Right lobe of liver (tissue), 6 donors: ENCODE measurements around the gene BBS1. TPM values are rescaled to one million over a fixed set of nuclear protein-coding genes. Genes with fewer than 3 reads are reported as not detected.

Experiments
- ATAC-seq, 4 donors: fragments of 200-7000 bp; cut with Tn5 transposase; one replicate each; pipeline ENCODE4 v1.9.1; 2020; ENCODE audit warnings: mild to moderate bottlenecking in 4 of 4, moderate library complexity in 4 of 4
- DNase-seq, 3 donors: peaks; one replicate each; pipeline ENCODE4 v3.0.0-alpha.2; 2020
- H3K27ac ChIP-seq, 3 donors: fragments of 200-600 bp; one replicate each; pipeline ENCODE4 v1.8.0; 2022
- H3K27me3 ChIP-seq, 2 donors: fragments of 200-600 bp; one replicate each; pipeline ENCODE4 v1.8.0; 2022
- H3K36me3 ChIP-seq, 4 donors: fragments of 200-600 bp; sonication (generic) in 1 of 4; one replicate each; pipeline versions ENCODE4 v1.5.1 to v1.8.0; 2017 to 2022; ENCODE audit warnings: control low read depth in 1 of 4
- H3K4me1 ChIP-seq, 4 donors: fragments of 200-600 bp; sonication (generic) in 1 of 4; one replicate each; pipeline versions ENCODE4 v1.5.1 to v1.8.0; 2017 to 2022; ENCODE audit warnings: control low read depth in 1 of 4
- H3K4me3 ChIP-seq, 3 donors: fragments of 200-600 bp; one replicate each; pipeline ENCODE4 v1.8.0; 2022
- H3K9me3 ChIP-seq, 4 donors: fragments of 200-600 bp; sonication (generic) in 1 of 4; one replicate each; pipeline versions ENCODE4 v1.5.1 to v1.8.0; 2017 to 2022; ENCODE audit warnings: control low read depth in 1 of 4
- CTCF ChIP-seq, 4 donors: fragments of 200-600 bp in 3 of 4; fragments of 450-650 bp in 1 of 4; IDR thresholded peaks; one replicate each; pipeline versions ENCODE4 v1.5.1 to v1.8.0; 2016 to 2022; ENCODE audit warnings: antibody characterized with exemption in 4 of 4, mild to moderate bottlenecking in 2 of 4
- POLR2A ChIP-seq: fragments of 450-650 bp; IDR thresholded peaks from one replicate; pipeline ENCODE4 v1.6.1; 2017; ENCODE audit warnings: antibody characterized with exemption, mild to moderate bottlenecking
- WGBS: methylation state at CpG from one replicate; pipeline ENCODE4 v1.1.6; 2018; ENCODE audit warnings: low coverage, low lambda C conversion rate; ENCODE audit not compliant: insufficient coverage; ENCODE audit errors: missing lambda C conversion rate; 5-methylcytosine and 5-hydroxymethylcytosine counted together
- intact Hi-C, 2 donors: fragments of 100-400 bp; cut with DNase I; formaldehyde crosslinking; loops; one replicate each; pipeline versions ENCODE4 v1.11.2 to v1.14.1; 2022
- total RNA-seq, 6 experiments: library from RNA; depleted of rRNA in 2 of 6; stranded (reverse); fragments of >200 nt in 2 of 6; fragmentation: NEBNext Ultra II Directional in 3 of 6; extraction: Animal tissue kit (Norgen Biotek cat#: 25700) in 3 of 6; gene quantifications; one replicate each; pipeline versions ENCODE4 v1.1.0 to v1.2.4, GENCODE V29; 2016 to 2023
- donor health status: DM: no; HTN: yes; CAD: no.
- donor health status: DM: no; HTN: no; CAD: no.
- donor health status: DM: no; HTN: no; CAD: no.
- donor health status: DM: no; HTN: yes; CAD: no.
- donor health status: DM: no; HTN: yes; CAD: no.

BBS1 gene
- total RNA-seq, 6 experiments from 2014 or later: 6.2 to 18.1 (median 11.2) TPM

- Histone ChIP-seq H3K4me1 (peaks cover 0 to 8% (median 0%) of the 10 kb centered on the region in 4 donors), H3K36me3 (no peaks in the 10 kb centered on the region), H3K9me3 (no peaks in the 10 kb centered on the region), H3K27me3 (no peaks in the 10 kb centered on the region), H3K27ac (no peak overlapping the region), H3K4me3 (no peak overlapping the region)
- 94% methylated on average over 4 of the region's 9 CpGs for WGBS
- TF ChIP-seq POLR2A (no peak), CTCF (IDR thresholded peaks at IDR 0.05) (no peak)
- ATAC-seq (no peak), DNase-seq (no peak)
- intact Hi-C loops: no loop called here
Measured at GRCh38 chr11:66472054-66472453, 38.4 kb upstream of the BBS1 start.

- Histone ChIP-seq H3K27ac (no peak overlapping the region), H3K36me3 (no peaks in the 10 kb centered on the region), H3K4me1 (no peaks in the 10 kb centered on the region), H3K27me3 (no peaks in the 10 kb centered on the region), H3K9me3 (no peaks in the 10 kb centered on the region), H3K4me3 (no peak overlapping the region)
- intact Hi-C loops: no loop called here
- 100% methylated on average over 3 of the region's 11 CpGs for WGBS
- DNase-seq (no peak), ATAC-seq (no peak)
- no peak for TF ChIP-seq POLR2A
- no peak for TF ChIP-seq CTCF (IDR thresholded peaks at IDR 0.05)
Measured at GRCh38 chr11:66473167-66473566, 37.3 kb upstream of the BBS1 start.

- TF ChIP-seq CTCF (IDR thresholded peaks at IDR 0.05): no peak
- TF ChIP-seq POLR2A: no peak
- no CpG with 5 or more reads among the region's 20 CpGs for WGBS
- intact Hi-C loops: no loop called here
- no peaks in the 10 kb centered on the region for H3K27me3 ChIP-seq
- no peaks in the 10 kb centered on the region for H3K36me3 ChIP-seq
- DNase-seq (peak in 1 of 3 donors; percentile 42), ATAC-seq (no peak)
- no peaks in the 10 kb centered on the region for H3K9me3 ChIP-seq
- no peak overlapping the region for H3K27ac ChIP-seq
- H3K4me1 ChIP-seq: no peaks in the 10 kb centered on the region
- H3K4me3 ChIP-seq: no peak overlapping the region
Measured at GRCh38 chr11:66473608-66474515, 36.6 kb upstream of the BBS1 start.

GRCh38 chr11:66475349-66476172, 34.9 kb upstream of the BBS1 start:
- Histone ChIP-seq H3K9me3 (no peaks in the 10 kb centered on the region), H3K27ac (no peak overlapping the region), H3K4me3 (no peak overlapping the region), H3K36me3 (no peaks in the 10 kb centered on the region), H3K4me1 (peaks cover 0 to 5% (median 0%) of the 10 kb centered on the region in 4 donors), H3K27me3 (no peaks in the 10 kb centered on the region)
- no peak for ATAC-seq
- intact Hi-C loops: no loop called here
- DNase-seq: peak in 1 of 3 donors; percentile 41
- no peak for TF ChIP-seq CTCF (IDR thresholded peaks at IDR 0.05)
- no peak for TF ChIP-seq POLR2A
- no CpG with 5 or more reads among the region's 44 CpGs for WGBS
